Measurements from ENCODE around the gene TMEM82.

Gene TMEM82

DNA sequence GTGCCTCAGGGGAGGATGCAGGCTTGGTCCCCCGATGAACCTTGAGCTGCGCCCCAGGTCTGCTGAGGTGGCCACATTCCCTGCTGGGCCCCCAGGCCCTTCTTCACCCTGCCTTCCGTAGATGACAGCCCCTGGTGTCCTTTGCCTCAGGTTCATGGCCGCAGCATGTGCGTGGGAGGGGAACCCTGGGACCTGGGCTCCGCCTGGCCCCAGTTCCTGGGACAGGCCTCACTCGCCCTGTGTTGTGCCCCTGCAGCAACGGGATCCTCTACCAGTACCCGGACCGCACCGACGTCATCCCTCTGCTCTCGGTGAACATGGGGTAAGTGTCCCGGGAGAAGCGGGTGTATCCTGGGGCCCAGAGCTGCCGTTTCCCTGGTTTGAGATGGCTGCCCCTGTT lies 11.4 kb upstream of the TMEM82 start:
- H3K4me3 ChIP-seq (replicated peaks in 1 of 2; ENCODE audit: low read depth in 2 of 2, low read length in 2 of 2): no peak overlapping the region
- no peak for DNase-seq (ENCODE audit: low read depth in 2 of 2)
- TF ChIP-seq, protein P1, sequence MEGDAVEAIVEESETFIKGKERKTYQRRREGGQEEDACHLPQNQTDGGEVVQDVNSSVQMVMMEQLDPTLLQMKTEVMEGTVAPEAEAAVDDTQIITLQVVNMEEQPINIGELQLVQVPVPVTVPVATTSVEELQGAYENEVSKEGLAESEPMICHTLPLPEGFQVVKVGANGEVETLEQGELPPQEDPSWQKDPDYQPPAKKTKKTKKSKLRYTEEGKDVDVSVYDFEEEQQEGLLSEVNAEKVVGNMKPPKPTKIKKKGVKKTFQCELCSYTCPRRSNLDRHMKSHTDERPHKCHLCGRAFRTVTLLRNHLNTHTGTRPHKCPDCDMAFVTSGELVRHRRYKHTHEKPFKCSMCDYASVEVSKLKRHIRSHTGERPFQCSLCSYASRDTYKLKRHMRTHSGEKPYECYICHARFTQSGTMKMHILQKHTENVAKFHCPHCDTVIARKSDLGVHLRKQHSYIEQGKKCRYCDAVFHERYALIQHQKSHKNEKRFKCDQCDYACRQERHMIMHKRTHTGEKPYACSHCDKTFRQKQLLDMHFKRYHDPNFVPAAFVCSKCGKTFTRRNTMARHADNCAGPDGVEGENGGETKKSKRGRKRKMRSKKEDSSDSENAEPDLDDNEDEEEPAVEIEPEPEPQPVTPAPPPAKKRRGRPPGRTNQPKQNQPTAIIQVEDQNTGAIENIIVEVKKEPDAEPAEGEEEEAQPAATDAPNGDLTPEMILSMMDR (IDR thresholded peaks at IDR 0.05; ENCODE audit: low read depth, low read length): no peak

DNA sequence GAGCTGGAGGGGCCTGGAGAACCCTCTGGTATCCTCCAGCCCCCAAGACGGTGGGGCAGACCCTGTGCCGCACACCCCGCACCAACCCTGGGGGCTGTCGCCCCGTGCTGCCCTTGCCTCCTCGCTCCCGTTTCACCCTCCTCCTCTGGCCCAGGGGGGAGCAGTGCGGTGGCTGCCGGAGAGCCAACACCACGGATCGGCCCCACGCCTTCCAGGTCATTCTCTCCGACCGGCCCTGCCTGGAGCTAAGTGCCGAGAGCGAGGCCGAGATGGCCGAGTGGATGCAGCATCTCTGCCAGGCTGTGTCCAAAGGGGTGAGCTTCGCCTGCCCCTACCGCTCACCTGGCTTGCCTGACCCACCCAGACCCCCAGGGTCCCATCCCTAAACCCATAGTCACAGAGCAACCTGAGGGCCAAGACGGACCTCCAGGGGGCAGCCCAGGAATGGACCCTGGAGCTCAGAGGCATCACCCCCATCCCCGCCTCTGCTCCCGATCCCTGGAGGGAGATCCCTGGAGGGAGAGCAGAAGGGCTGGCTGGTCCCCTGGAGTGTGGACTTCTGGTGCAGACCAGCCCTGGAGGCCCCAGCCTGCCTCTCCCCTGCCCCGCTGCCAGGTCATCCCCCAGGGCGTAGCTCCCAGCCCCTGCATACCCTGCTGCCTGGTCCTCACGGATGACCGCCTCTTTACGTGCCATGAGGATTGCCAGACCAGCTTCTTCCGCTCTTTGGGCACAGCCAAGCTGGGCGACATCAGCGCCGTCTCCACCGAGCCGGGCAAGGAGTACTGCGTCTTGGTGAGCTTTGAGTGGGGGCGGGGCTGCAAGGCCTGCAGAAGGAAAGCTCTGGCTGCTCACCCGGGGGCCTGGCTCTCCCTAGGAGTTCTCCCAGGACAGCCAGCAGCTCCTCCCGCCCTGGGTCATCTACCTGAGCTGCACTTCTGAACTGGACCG lies 10.3 kb upstream of the TMEM82 start:
- TF ChIP-seq, protein P1 (IDR thresholded peaks at IDR 0.05; ENCODE audit: low read depth, low read length): no peak
- DNase-seq (ENCODE audit: low read depth in 2 of 2): no peak
- no peak overlapping the region for H3K4me3 ChIP-seq (replicated peaks in 1 of 2; ENCODE audit: low read depth in 2 of 2, low read length in 2 of 2)

DNA sequence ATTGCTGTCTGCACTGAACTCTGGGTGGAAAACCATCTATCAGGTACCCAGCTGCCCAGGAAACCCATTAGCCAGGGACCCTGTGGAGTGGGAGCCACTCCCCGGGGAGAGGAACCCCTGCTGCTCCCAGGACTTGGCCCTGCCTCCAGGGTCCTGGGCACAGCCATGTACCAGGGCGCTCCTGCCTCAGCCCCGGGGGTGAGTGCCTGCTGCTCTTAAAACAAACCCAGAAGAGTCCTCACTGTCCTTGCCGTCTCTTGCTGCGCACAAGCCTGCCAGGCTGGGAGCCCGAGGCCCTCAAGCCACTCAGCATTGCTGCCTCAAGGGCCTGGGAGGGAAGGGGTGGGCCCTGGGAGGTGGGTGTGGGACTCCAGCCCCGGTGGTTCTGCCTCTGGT lies 9.6 kb upstream of the TMEM82 start:
- H3K4me3 ChIP-seq (replicated peaks in 1 of 2; ENCODE audit: low read depth in 2 of 2, low read length in 2 of 2): no peak overlapping the region
- DNase-seq (ENCODE audit: low read depth in 2 of 2): no peak
- TF ChIP-seq, protein P1 (IDR thresholded peaks at IDR 0.05; ENCODE audit: low read depth, low read length): no peak

DNA sequence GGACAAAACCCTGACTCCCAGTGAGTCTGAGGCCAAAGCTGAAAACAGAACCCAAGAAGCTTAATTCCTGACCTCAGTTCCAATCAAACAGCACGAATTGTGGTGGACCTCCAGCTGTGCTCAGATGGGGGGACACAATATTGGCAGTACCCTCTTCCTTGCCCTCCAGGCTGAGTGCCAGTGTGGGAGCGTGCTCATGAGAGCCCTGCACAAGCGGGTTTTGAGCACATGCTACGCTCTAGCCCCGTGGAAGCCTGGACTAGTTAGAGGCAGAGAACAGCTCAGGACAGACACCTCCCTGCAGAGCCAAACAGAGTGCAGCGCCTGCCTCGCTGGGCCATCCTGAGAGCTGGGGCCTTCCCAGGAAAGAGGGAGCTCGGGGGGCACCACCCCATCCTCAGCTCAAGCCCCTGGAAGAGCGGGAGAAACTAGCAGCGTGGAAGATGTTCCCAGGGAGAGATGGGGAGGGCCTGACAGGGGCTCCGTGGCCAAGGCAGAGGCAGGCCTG lies 9.0 kb upstream of the TMEM82 start:
- no peak overlapping the region for H3K4me3 ChIP-seq (replicated peaks in 1 of 2; ENCODE audit: low read depth in 2 of 2, low read length in 2 of 2)
- TF ChIP-seq, protein P1 (IDR thresholded peaks at IDR 0.05; ENCODE audit: low read depth, low read length): no peak
- DNase-seq (ENCODE audit: low read depth in 2 of 2): no peak

DNA sequence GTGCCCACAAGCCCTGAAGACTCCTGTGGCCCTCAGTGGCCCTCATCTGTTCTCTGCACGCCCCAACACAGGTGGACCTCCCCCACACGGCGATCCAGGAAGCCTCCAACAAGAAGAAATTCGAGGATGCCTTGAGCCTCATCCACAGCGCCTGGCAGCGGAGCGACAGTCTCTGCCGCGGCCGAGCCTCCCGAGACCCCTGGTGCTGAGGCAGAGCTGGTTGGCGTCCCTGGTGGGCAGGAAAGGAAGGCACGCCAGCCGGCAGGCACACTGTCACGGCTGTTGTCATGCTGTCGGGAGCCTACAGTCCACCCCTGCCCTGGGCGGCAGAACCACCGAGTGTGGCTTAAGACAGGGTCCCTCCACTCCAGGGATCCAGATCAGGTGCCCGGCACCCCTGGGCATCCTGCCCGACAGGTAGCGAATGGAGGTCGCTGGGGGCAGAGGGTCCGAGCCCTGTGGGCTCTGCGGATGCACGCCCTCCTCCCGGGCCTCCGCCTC lies 8.5 kb upstream of the TMEM82 start:
- TF ChIP-seq, protein P1 (IDR thresholded peaks at IDR 0.05; ENCODE audit: low read depth, low read length): no peak
- no peak for DNase-seq (ENCODE audit: low read depth in 2 of 2)
- H3K4me3 ChIP-seq (replicated peaks in 1 of 2; ENCODE audit: low read depth in 2 of 2, low read length in 2 of 2): no peak overlapping the region

DNA sequence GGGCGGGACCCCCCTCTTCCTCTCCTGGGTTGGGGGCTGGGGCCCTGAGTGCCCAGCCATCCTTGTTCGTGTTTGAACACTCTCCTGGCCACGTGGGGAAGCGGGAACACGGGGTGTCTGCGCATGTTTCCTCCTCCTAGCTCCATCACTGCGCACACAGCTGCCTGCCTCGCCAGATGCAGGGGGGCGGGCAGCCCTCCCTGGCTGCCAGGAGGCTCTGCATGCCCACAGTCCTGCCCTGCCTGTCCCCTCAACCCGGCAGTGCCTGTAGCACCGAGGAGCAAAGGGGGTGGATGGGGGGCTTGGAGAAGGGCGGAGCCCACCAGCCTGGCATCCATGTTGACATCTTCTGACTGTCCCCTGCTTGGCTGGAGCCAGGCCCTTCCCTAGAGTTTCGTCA lies 8.0 kb upstream of the TMEM82 start:
- TF ChIP-seq, protein P1 (IDR thresholded peaks at IDR 0.05; ENCODE audit: low read depth, low read length): no peak
- DNase-seq (ENCODE audit: low read depth in 2 of 2): no peak
- H3K4me3 ChIP-seq (replicated peaks in 1 of 2; ENCODE audit: low read depth in 2 of 2, low read length in 2 of 2): no peak overlapping the region

All from cardiac fibroblast (primary cell).